HUES48 (cell line): ENCODE data around the gene UNC13A.
A peak's percentile ranks its signal among the peaks of the same experiment; 100 is the strongest.

ENCODE experiments used
- H3K27ac ChIP-seq: one replicate; pipeline ENCODE4 v1.7.0; 2013; ENCODE audit warnings: low read depth, low read length, inconsistent platforms
- H3K27me3 ChIP-seq: 2 replicates; pipeline ENCODE4 v1.6.1; 2013; ENCODE audit warnings: mild to moderate bottlenecking, low read length; ENCODE audit not compliant: control insufficient read depth, insufficient read depth
- H3K36me3 ChIP-seq: 2 replicates; pipeline ENCODE4 v1.6.1; 2013; ENCODE audit warnings: low read length; ENCODE audit not compliant: control insufficient read depth, insufficient read depth
- H3K4me1 ChIP-seq: 2 replicates; pipeline ENCODE4 v1.6.1; 2013; ENCODE audit warnings: mild to moderate bottlenecking, low read length; ENCODE audit not compliant: control insufficient read depth, insufficient read depth
- H3K4me3 ChIP-seq: 2 replicates; pipeline ENCODE4 v1.5.1; 2013; ENCODE audit warnings: mild to moderate bottlenecking, low read depth, low read length
- H3K9ac ChIP-seq: 2 replicates; pipeline ENCODE4 v1.6.1; 2013; ENCODE audit warnings: mild to moderate bottlenecking, low read depth, low read length, moderate library complexity
- H3K9me3 ChIP-seq: 2 replicates; pipeline ENCODE4 v1.6.1; 2013; ENCODE audit warnings: low read length; ENCODE audit not compliant: control insufficient read depth, insufficient read depth

Gene UNC13A

DNA sequence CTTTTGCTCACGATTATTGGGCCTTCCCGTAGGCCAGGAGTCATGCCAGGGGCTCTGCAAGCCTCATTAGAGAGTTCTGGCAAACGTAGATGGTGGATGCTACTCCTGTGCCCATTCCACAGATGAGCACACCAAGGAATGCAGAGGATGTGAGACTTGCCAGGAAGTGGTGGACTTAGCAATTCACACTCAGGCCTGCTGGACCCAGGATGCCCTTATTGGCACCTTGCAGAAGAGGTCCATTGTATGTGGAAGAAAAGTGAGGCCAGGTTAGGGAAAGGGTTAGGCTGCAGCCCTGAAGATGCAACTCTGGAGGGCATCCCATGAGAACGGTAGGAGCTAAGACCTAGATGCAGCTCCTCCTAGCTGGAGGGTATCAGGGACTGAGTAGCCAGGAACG, 5.9 kb downstream of the UNC13A start:
- Histone ChIP-seq H3K27ac (no peak overlapping the region), H3K36me3 (no peaks in the 10 kb centered on the region), H3K4me3 (no peak overlapping the region), H3K4me1 (peaks cover 16% of the 10 kb centered on the region), H3K27me3 (no peaks in the 10 kb centered on the region), H3K9me3 (no peaks in the 10 kb centered on the region), H3K9ac (no peak overlapping the region)

GRCh38 chr19:17681505-17682125, 6.5 kb downstream of the UNC13A start:
- Histone ChIP-seq H3K4me3 (no peak overlapping the region), H3K9me3 (no peaks in the 10 kb centered on the region), H3K27me3 (no peaks in the 10 kb centered on the region), H3K27ac (no peak overlapping the region), H3K4me1 (peaks cover 16% of the 10 kb centered on the region), H3K9ac (no peak overlapping the region), H3K36me3 (no peaks in the 10 kb centered on the region)

DNA sequence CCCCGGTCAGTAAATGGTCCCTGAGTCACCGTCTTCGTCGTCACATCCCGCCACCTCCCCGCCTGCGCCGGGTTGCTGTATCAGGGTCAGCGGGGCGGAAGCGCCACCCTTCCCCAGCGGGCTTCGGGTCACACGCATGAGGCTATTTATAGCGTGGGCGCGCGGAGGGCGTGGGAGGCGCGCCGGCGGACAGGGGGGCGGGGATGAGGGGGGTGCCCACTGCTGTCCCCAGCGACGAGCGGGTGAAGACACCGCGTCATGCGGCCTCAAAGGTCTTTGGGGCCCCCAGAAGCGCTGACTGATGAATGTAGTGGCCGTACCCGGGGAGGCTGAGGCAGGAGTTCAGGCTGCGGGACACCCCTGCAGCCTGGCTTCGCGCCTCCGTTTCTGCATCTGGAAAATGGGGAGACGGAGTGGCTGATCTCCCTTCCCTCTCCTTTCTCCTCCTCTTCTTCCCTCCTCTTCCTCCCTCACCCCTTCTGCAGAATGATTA, 7.9 kb downstream of the UNC13A start:
- Histone ChIP-seq H3K36me3 (no peaks in the 10 kb centered on the region), H3K4me1 (peaks cover 12% of the 10 kb centered on the region), H3K27me3 (no peaks in the 10 kb centered on the region), H3K9me3 (no peaks in the 10 kb centered on the region), H3K27ac (peak overlapping the region; percentile 65), H3K4me3 (peak overlapping the region; percentile 50), H3K9ac (no peak overlapping the region)

GRCh38 chr19:17679526-17680229, 8.5 kb downstream of the UNC13A start:
- H3K27ac ChIP-seq, result peak overlapping the region; percentile 65
- H3K4me1 ChIP-seq, result peaks cover 12% of the 10 kb centered on the region
- peak overlapping the region; percentile 50 for H3K4me3 ChIP-seq
- H3K9me3 ChIP-seq, result no peaks in the 10 kb centered on the region
- no peaks in the 10 kb centered on the region for H3K36me3 ChIP-seq
- H3K27me3 ChIP-seq, result no peaks in the 10 kb centered on the region
- no peak overlapping the region for H3K9ac ChIP-seq

DNA sequence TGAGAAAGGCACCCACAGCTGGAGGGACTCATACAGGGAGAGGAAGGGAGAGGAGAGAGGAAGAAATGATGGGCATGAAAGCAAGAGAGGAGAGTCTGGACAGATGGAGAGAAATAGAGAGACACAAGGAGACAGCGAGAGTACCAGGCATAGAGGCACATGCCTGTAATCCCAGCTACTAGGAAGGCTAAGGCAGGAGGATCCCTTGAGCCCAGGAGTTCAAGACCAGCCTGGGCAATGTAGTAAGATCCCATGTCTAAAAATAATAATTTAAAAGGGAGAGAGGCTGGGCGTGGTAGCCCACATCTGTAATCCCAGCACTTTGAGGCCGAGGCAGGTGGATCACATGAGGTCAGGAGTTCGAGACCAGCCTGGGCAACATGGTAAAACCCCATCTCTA, 9.3 kb downstream of the UNC13A start:
- H3K4me1 ChIP-seq, result peaks cover 12% of the 10 kb centered on the region
- 0 out of 2 replicates have a peak, but pooled peaks cover 6% of the 10 kb centered on the region for H3K36me3 ChIP-seq
- no peak overlapping the region for H3K9ac ChIP-seq
- no peak overlapping the region for H3K4me3 ChIP-seq
- H3K27ac ChIP-seq, result no peak overlapping the region
- H3K27me3 ChIP-seq, result no peaks in the 10 kb centered on the region
- no peaks in the 10 kb centered on the region for H3K9me3 ChIP-seq

- H3K4me3 ChIP-seq, result no peak overlapping the region
- H3K36me3 ChIP-seq, result peaks cover 14% of the 10 kb centered on the region; the same call in 1 of the 2 replicates
- no peaks in the 10 kb centered on the region for H3K27me3 ChIP-seq
- no peak overlapping the region for H3K27ac ChIP-seq
- H3K4me1 ChIP-seq, result peaks cover 12% of the 10 kb centered on the region
- H3K9me3 ChIP-seq, result no peaks in the 10 kb centered on the region
- no peak overlapping the region for H3K9ac ChIP-seq
These were observed 11.2 kb downstream of the UNC13A start for GRCh38 chr19:17677002-17677401.

- no peak overlapping the region for H3K27ac ChIP-seq
- no peaks in the 10 kb centered on the region for H3K27me3 ChIP-seq
- peaks cover 8% of the 10 kb centered on the region for H3K4me1 ChIP-seq
- peaks cover 17% of the 10 kb centered on the region; the same call in 1 of the 2 replicates for H3K36me3 ChIP-seq
- H3K4me3 ChIP-seq, result no peak overlapping the region
- no peak overlapping the region for H3K9ac ChIP-seq
- H3K9me3 ChIP-seq, result no peaks in the 10 kb centered on the region
These were observed 11.9 kb downstream of the UNC13A start for GRCh38 chr19:17676295-17676694.

DNA sequence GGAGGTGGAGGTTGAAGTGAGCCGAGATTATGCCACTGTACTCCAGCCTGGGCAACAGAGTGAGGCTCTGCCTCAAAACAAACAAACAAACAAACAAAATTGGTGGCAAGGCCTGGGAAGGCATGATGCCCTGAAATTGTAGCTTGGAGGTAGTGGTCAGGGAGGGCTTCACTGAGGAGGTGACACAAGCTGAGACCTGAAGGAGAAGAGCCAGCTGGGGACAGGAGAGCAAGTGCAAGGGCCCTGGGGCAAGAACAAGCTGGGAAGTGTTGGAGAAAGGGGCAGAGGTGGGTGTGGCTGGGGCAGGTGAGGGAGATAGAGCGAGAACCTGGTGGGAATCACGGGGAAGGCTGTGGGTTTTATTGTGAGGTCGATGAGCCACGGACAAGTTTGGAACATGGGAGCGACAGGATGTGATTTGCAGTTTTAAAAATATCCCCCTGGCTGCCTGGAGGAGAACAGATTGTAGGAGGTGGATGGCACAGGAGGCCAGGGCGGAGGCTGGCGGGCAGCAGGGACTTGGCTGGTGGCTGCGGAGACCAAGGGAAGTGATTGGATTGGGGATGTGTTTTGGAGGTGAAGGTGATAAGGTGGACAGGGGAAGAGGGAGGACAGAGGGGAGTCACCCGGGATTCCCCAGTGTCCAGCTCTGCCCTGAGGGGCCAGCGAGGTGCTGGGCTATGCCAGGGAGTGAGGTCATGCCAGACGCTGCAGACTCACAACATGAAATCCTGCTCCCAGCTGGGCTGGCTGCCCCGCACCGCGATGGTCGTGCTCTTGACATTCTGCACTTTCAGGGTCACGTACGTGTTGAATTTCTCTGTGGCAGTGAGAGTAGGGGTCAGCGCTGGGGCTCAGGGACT, 14.0 kb downstream of the UNC13A start:
- peaks cover 22% of the 10 kb centered on the region for H3K36me3 ChIP-seq
- no peak overlapping the region for H3K9ac ChIP-seq
- H3K27me3 ChIP-seq, result no peaks in the 10 kb centered on the region
- no peaks in the 10 kb centered on the region for H3K4me1 ChIP-seq
- H3K27ac ChIP-seq, result no peak overlapping the region
- H3K9me3 ChIP-seq, result no peaks in the 10 kb centered on the region
- H3K4me3 ChIP-seq, result no peak overlapping the region

DNA sequence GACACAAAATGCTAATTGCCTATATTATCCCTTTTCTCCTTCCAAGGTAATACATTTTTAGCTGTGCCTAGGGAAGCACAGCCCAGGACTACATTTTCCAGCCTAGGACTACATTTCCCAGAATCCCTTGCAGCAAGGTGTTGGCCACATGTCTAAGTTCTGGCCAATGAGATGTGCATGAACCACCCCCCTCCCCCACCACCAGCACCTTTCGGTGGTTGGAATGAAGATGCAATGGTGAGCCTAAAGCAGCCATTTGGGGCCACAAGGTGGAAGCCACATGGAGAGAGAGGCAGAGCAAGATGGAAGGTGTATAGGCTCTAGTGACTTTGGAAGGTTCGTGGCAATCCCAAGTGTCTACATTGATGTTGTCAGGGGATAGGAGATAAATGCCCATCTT, 16.2 kb downstream of the UNC13A start:
- no peak overlapping the region for H3K9ac ChIP-seq
- peaks cover 32% of the 10 kb centered on the region for H3K36me3 ChIP-seq
- H3K27ac ChIP-seq, result no peak overlapping the region
- no peaks in the 10 kb centered on the region for H3K4me1 ChIP-seq
- H3K9me3 ChIP-seq, result no peaks in the 10 kb centered on the region
- no peak overlapping the region for H3K4me3 ChIP-seq
- H3K27me3 ChIP-seq, result no peaks in the 10 kb centered on the region

DNA sequence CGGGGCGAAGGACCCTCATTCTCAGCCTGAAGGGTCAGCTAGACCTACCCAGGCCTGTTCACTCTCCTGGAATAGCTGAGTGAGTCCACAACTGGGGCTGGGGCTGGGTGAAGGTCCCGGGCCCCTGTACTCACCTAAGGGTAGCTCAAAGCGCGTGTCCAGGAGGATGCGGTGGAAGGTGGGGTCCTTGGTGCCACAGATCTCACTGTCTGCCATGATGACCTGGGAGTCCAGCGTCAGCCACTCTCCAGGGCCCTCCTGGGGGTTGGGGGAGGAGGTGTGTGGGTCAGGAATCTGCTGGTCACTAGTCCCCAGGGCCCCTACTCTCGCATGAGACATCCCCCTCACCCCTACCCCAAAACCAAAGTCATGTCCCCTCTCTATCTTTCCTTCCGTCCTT, 18.7 kb downstream of the UNC13A start:
- Histone ChIP-seq H3K9me3 (peaks cover 3% of the 10 kb centered on the region; the same call in 1 of the 2 replicates), H3K4me3 (no peak overlapping the region), H3K27me3 (no peaks in the 10 kb centered on the region), H3K27ac (no peak overlapping the region), H3K9ac (no peak overlapping the region), H3K36me3 (peaks cover 46% of the 10 kb centered on the region), H3K4me1 (no peaks in the 10 kb centered on the region)
